IMR-90 (cell line): Measurements from ENCODE around the gene TGFBR1. TPM values are rescaled to one million over a fixed set of nuclear protein-coding genes. Genes with fewer than 3 reads are reported as not detected.

Source experiments
- ATAC-seq: fragments of 200-7000 bp; cut with Tn5 transposase; 2 replicates; pipeline ENCODE4 v1.9.1; 2020; ENCODE audit warnings: low read depth, mild to moderate bottlenecking, moderate library complexity
- BruUV-seq: library from RNA; stranded (reverse); fragments of 400-500 nt; replicated peaks from 2 replicates; lab custom pipeline; 2021; lab: Mats Ljungman, UMichigan
- CTCF ChIA-PET: fragments of 300-600 bp; formaldehyde crosslinking; extraction: SDS; loops from one replicate; lab custom pipeline; 2021; ENCODE audit warnings: antibody characterized with exemption; lab: Yijun Ruan, JAX
- POLR2A ChIA-PET: fragments of 300-600 bp; sonication (Branson Sonifier 250); formaldehyde crosslinking; loops from one replicate; lab custom pipeline; 2022; ENCODE audit warnings: antibody characterized with exemption; ENCODE audit not compliant: unreplicated experiment; lab: Charles Lee
- DNase-seq: peaks from one replicate; pipeline ENCODE4 v3.0.0; 2013
- H2AFZ ChIP-seq: replicated peaks from 2 replicates; pipeline ENCODE3; 2013; ENCODE audit warnings: low read length, mild to moderate bottlenecking; ENCODE audit not compliant: poor library complexity
- H2AK5ac ChIP-seq: 2 replicates; pipeline ENCODE4 v1.6.1; 2013; ENCODE audit warnings: low read depth, low read length, inconsistent platforms
- H2AK9ac ChIP-seq: replicated peaks from 2 replicates; pipeline ENCODE3; 2013; ENCODE audit warnings: mild to moderate bottlenecking, low read depth, low read length, moderate library complexity; ENCODE audit not compliant: poor library complexity
- H2BK120ac ChIP-seq: 2 replicates; pipeline ENCODE4 v1.6.1; 2013; ENCODE audit warnings: low read depth, low read length, inconsistent platforms
- H2BK15ac ChIP-seq: 3 replicates; pipeline ENCODE4 v1.6.1; 2013; ENCODE audit warnings: low read depth, low read length, inconsistent platforms
- H2BK20ac ChIP-seq: 2 replicates; pipeline ENCODE4 v1.6.1; 2013; ENCODE audit warnings: low read depth, mild to moderate bottlenecking, inconsistent platforms, low read length, moderate library complexity
- H2BK5ac ChIP-seq: 2 replicates; pipeline ENCODE4 v1.6.1; 2013; ENCODE audit warnings: mild to moderate bottlenecking, low read depth, low read length, inconsistent platforms; ENCODE audit not compliant: poor library complexity, severe bottlenecking
- H3K14ac ChIP-seq: replicated peaks from 2 replicates; pipeline ENCODE4 v1.6.1; 2013; ENCODE audit warnings: low read depth, low read length, inconsistent platforms
- H3K18ac ChIP-seq: 2 replicates; pipeline ENCODE4 v1.6.1; 2013; ENCODE audit warnings: low read depth, low read length, control low read depth
- H3K23ac ChIP-seq: 2 replicates; pipeline ENCODE4 v1.6.1; 2013; ENCODE audit warnings: low read depth, low read length, inconsistent platforms
- H3K27ac ChIP-seq: 2 replicates; pipeline ENCODE4 v1.5.1; 2013; ENCODE audit warnings: mild to moderate bottlenecking, control low read depth, low read length; ENCODE audit not compliant: insufficient read depth
- H3K27me3 ChIP-seq: 2 replicates; pipeline ENCODE4 v1.6.1; 2013; ENCODE audit warnings: low read length; ENCODE audit not compliant: control insufficient read depth, insufficient read depth
- H3K36me3 ChIP-seq: 2 replicates; pipeline ENCODE4 v1.6.1; 2013; ENCODE audit warnings: low read length, mixed read lengths; ENCODE audit not compliant: control insufficient read depth, insufficient read depth
- H3K4ac ChIP-seq: 2 replicates; pipeline ENCODE4 v1.6.1; 2013; ENCODE audit warnings: low read depth, low read length, inconsistent platforms
- H3K4me1 ChIP-seq: 2 replicates; pipeline ENCODE4 v1.6.1; 2013; ENCODE audit warnings: low read length, mixed read lengths; ENCODE audit not compliant: control insufficient read depth, insufficient read depth
- H3K4me2 ChIP-seq: 2 replicates; pipeline ENCODE4 v1.6.1; 2013; ENCODE audit warnings: low read depth, mild to moderate bottlenecking, control low read depth, low read length, moderate library complexity
- H3K4me3 ChIP-seq: 2 replicates; pipeline ENCODE4 v1.5.1; 2013; ENCODE audit warnings: low read depth, mild to moderate bottlenecking, control low read depth, low read length, moderate library complexity; ENCODE audit not compliant: insufficient read depth
- H3K56ac ChIP-seq: 2 replicates; pipeline ENCODE4 v1.6.1; 2013; ENCODE audit warnings: low read length, inconsistent platforms; ENCODE audit not compliant: insufficient read depth; ENCODE audit errors: extremely low read depth
- H3K79me1 ChIP-seq, 2 experiments: 2 replicates each; pipeline ENCODE4 v1.6.1; 2013; ENCODE audit warnings: low read length in 2 of 2, inconsistent platforms in 1 of 2, low read depth in 1 of 2
- H3K9ac ChIP-seq: 2 replicates; pipeline ENCODE4 v1.6.1; 2013; ENCODE audit warnings: low read depth, low read length, control low read depth
- H3K9me1 ChIP-seq: 2 replicates; pipeline ENCODE4 v1.6.1; 2013; ENCODE audit warnings: low read length, inconsistent platforms; ENCODE audit not compliant: insufficient read depth
- H3K9me3 ChIP-seq: 2 replicates; pipeline ENCODE4 v1.6.1; 2013; ENCODE audit warnings: low read length; ENCODE audit not compliant: control insufficient read depth, insufficient read depth
- H4K20me1 ChIP-seq: 2 replicates; pipeline ENCODE4 v1.6.1; 2013; ENCODE audit warnings: low read length, inconsistent platforms; ENCODE audit not compliant: insufficient read depth
- H4K5ac ChIP-seq: 2 replicates; pipeline ENCODE4 v1.6.1; 2013; ENCODE audit warnings: mild to moderate bottlenecking, low read depth, low read length, control low read depth
- H4K8ac ChIP-seq, 2 experiments: 2 replicates each; pipeline ENCODE4 v1.6.1; 2013; ENCODE audit warnings: low read depth in 2 of 2, low read length in 2 of 2, control low read depth in 1 of 2, inconsistent platforms in 1 of 2
- H4K91ac ChIP-seq: 2 replicates; pipeline ENCODE4 v1.6.1; 2013; ENCODE audit warnings: low read depth, low read length, inconsistent platforms; ENCODE audit not compliant: insufficient read depth
- FOS ChIP-seq: fragments of 150-350 bp; IDR thresholded peaks from 2 replicates; pipeline ENCODE4 v1.6.1; 2016; ENCODE audit warnings: low read depth, low read length
- POLR2A ChIP-seq: IDR thresholded peaks from 2 replicates; pipeline ENCODE4 v1.6.1; 2012; ENCODE audit warnings: mild to moderate bottlenecking, low read depth, low read length
- WGBS, 2 experiments: methylation state at CpG; one replicate each; pipeline versions ENCODE4 v1.1.5 to v1.1.7; 2013; ENCODE audit warnings: missing lambda C conversion rate in 2 of 2; ENCODE audit not compliant: insufficient read length in 1 of 2; ENCODE audit errors: extremely low coverage in 2 of 2; 5-methylcytosine and 5-hydroxymethylcytosine counted together
- dilution Hi-C: fragments of 300-500 bp; cut with HindIII; formaldehyde crosslinking; loops from one replicate; pipeline ENCODE4 v1.14.3; 2018; ENCODE audit warnings: low sequenced_read_pairs; ENCODE audit not compliant: unreplicated experiment
- in situ Hi-C: fragments of 300-500 bp; cut with MboI; formaldehyde crosslinking; loops from 3 replicates; pipeline ENCODE4 v1.14.3; 2019; ENCODE audit warnings: low sequenced_read_pairs, inconsistent platforms, mixed read lengths
- intact Hi-C: fragments of 100-400 bp; cut with micrococcal nuclease; formaldehyde crosslinking; loops from 2 replicates; pipeline ENCODE4 v1.10.0; 2022
- polyA plus RNA-seq, 3 experiments: library from polyadenylated mRNA; depleted of rRNA; stranded (reverse); fragments of >200 nt; gene quantifications; 2 replicates each; pipeline ENCODE4 v1.2.3, GENCODE V29; 2012; ENCODE audit warnings: low replicate concordance in 1 of 3
- total RNA-seq: library from RNA; depleted of rRNA; stranded (reverse); fragments of >200 nt; gene quantifications from 2 replicates; pipeline ENCODE4 v1.2.3, GENCODE V29; 2012

Gene TGFBR1
- total and polyA plus RNA-seq, 2 of the 4 experiments (the other 2 are of a cell fraction), result 15.1 to 75.3 TPM

DNA sequence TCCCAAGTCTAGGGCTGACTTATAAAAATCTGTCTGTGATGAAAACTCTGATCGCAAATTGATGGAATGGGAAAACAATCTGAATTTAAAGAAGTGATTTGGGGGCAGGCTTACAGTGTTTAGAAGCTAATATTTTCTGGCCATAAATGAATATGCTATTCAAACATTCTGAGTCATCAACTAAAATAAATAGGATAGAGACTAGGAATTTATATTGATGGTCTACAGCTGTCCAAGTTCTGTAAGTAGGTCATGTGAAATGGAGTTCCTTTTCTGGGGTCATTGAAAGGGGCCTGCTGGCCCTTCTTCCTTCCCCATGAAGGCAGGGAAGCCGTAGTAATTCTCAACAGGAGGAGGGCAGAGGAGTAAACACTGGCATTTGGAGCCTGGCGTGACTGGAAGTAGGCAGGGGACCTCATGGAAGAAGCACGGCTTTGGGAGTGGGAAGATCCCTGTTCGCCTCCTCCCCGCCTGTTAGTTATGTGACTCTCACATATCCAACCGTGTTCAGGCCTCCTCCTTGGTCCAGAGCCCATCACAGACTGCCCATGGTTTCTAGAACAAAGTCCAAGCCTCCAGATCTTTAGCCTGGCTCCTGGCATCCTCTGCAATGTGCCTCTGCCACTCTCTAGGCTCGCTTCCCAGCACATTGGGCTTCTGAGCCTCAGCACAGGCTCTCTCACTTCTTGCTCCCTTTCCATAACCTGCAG lies 85.1 kb downstream of the TGFBR1 start:
- peak; percentile 49 for DNase-seq

More for the DNA sequence above, 85.1 kb downstream of the TGFBR1 start:
- no peak for TF ChIP-seq POLR2A
- TF ChIP-seq FOS, result 0 out of 2 replicates have a peak, but pooled peaks have one; percentile 5
- Histone ChIP-seq H4K5ac (no peak overlapping the region; the same call in 1 of the 2 replicates), H4K20me1 (no peaks in the 10 kb centered on the region), H3K18ac (peak overlapping the region; percentile 1; the same call in 1 of the 2 replicates), H3K14ac (no peak overlapping the region), H3K23ac (no peak overlapping the region), H2BK15ac (no peak overlapping the region), H3K4me1 (peaks cover 6% of the 10 kb centered on the region), H3K79me1 (no peaks in the 10 kb centered on the region), H2AFZ (no peak overlapping the region), H3K9me3 (peaks cover 5% of the 10 kb centered on the region), H2BK5ac (no peak overlapping the region), H2AK9ac (no peak overlapping the region), H3K36me3 (no peaks in the 10 kb centered on the region), H3K4me2 (no peak overlapping the region; the same call in 1 of the 2 replicates), H2BK120ac (no peak overlapping the region), H3K9me1 (0 out of 2 replicates have a peak, but pooled peaks cover under 1% of the 10 kb centered on the region), H2AK5ac (no peak overlapping the region), H3K4me3 (no peak overlapping the region), H3K27ac (no peak overlapping the region; the same call in 1 of the 2 replicates), H2BK20ac (no peak overlapping the region), H3K56ac (no peak overlapping the region), H3K27me3 (peaks cover 8% of the 10 kb centered on the region), H4K8ac (peak overlapping the region in 1 of 2 experiments; percentile 3; a peak in 1 of 4 replicates), H4K91ac (no peak overlapping the region), H3K9ac (no peak overlapping the region), H3K4ac (no peak overlapping the region)
- in situ Hi-C loops (loop anchor here (10.0 to 25.0 kb wide), 4 partner anchors 615 to 1397 kb away; partner anchors contain the start of gene CAVIN4), dilution Hi-C loops (no loop called here), intact Hi-C loops (loop anchor here (10.0 kb wide), 2 partner anchors 75 to 1235 kb away; partner anchors contain the start of gene MSANTD3)
- POLR2A ChIA-PET, result no interaction called here
- CTCF ChIA-PET, result no interaction called here
- 72% methylated on average over 5 of the region's 8 CpGs; no CpG with 5 or more reads in 1 of the 2 experiments for WGBS, 2 experiments
- BruUV-seq, result no TSS peak
- ATAC-seq, result peak; percentile 64
